Breast epithelium (tissue), 4 donors: ENCODE data around the gene RNF166. TPM values are rescaled to one million over a fixed set of nuclear protein-coding genes. Genes with fewer than 3 reads are reported as not detected.
A peak's percentile ranks its signal among the peaks of the same experiment; 100 is the strongest.

Source experiments
- DNase-seq, 2 donors: peaks; one replicate each; pipeline ENCODE4 v3.0.0-alpha.2; 2019; ENCODE audit warnings: low spot score in 2 of 2
- H3K27ac ChIP-seq, 2 donors: fragments of 200-600 bp; sonication (generic) in 1 of 2; one replicate each; pipeline ENCODE4 v1.5.1; 2016 to 2019; ENCODE audit warnings: mild to moderate bottlenecking in 1 of 2
- H3K27me3 ChIP-seq, 2 donors: fragments of 200-600 bp; sonication (generic) in 1 of 2; one replicate each; pipeline versions ENCODE4 v1.5.1 to v1.6.0; 2017 to 2019; ENCODE audit warnings: control low read depth in 1 of 2, mild to moderate bottlenecking in 1 of 2
- H3K36me3 ChIP-seq: fragments of 200-600 bp; one replicate; pipeline ENCODE4 v1.5.1; 2019
- H3K4me1 ChIP-seq, 2 donors: fragments of 200-600 bp; sonication (generic); one replicate each; pipeline ENCODE4 v1.5.1; 2016 to 2019; ENCODE audit warnings: control low read depth in 1 of 2
- H3K4me3 ChIP-seq, 3 donors: fragments of 200-600 bp; sonication (generic); 1 replicate in 2 of 3; 2 replicates in 1 of 3; pipeline ENCODE4 v1.5.1; 2016 to 2019; ENCODE audit warnings: mild to moderate bottlenecking in 3 of 3, moderate library complexity in 2 of 3
- H3K9me3 ChIP-seq, 2 donors: fragments of 200-600 bp; sonication (generic) in 1 of 2; one replicate each; pipeline ENCODE4 v1.5.1; 2016 to 2019; ENCODE audit warnings: control low read depth in 1 of 2
- POLR2A ChIP-seq: fragments of 450-650 bp; IDR thresholded peaks from one replicate; pipeline ENCODE4 v1.6.1; 2016; ENCODE audit warnings: antibody characterized with exemption, mild to moderate bottlenecking, moderate library complexity
- POLR2AphosphoS5 ChIP-seq, 3 donors: sonication (generic); formaldehyde crosslinking; IDR thresholded peaks; one replicate each; pipeline ENCODE4 v1.6.1; 2017; ENCODE audit warnings: antibody characterized with exemption in 3 of 3
- intact Hi-C: fragments of 100-400 bp; cut with DNase I; formaldehyde crosslinking; loops from one replicate; pipeline ENCODE4 v1.15.1; 2023; ENCODE audit warnings: low total_unique reads
- total RNA-seq, 3 donors: library from RNA; depleted of rRNA; stranded (reverse); fragments of >200 nt; gene quantifications; one replicate each; pipeline ENCODE4 v1.1.0, GENCODE V29; 2016
- TF ChIP-seq, protein P1 (sequence below), 3 donors: fragments of 450-650 bp; IDR thresholded peaks; one replicate each; pipeline ENCODE4 v1.5.1; 2016 to 2017; ENCODE audit warnings: antibody characterized with exemption in 3 of 3, mild to moderate bottlenecking in 3 of 3, moderate library complexity in 3 of 3

The RNF166 gene, protein sequence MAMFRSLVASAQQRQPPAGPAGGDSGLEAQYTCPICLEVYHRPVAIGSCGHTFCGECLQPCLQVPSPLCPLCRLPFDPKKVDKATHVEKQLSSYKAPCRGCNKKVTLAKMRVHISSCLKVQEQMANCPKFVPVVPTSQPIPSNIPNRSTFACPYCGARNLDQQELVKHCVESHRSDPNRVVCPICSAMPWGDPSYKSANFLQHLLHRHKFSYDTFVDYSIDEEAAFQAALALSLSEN
- total RNA-seq: 10 to 100 TPM; 19.2 to 22.0 (median 21.9) TPM

GRCh38 chr16:88706229-88706964 is at the start of gene RNF166, which contains the start of gene CTU2:
TSS of gene RNF166 (minus strand) at chr16:88706408. CDS start at chr16:88706325, 83 bp downstream.
TSS of gene CTU2 (plus strand) at chr16:88706503. CDS start at chr16:88706531, 28 bp downstream.
- Histone ChIP-seq H3K36me3 (no peaks in the 10 kb centered on the region), H3K27me3 (no peaks in the 10 kb centered on the region), H3K9me3 (no peaks in the 10 kb centered on the region), H3K4me1 (peaks cover 13 to 14% of the 10 kb centered on the region in 2 donors), H3K4me3 (peak within 1 kb of the TSS; percentile 91 to 99 (median 99)), H3K27ac (peak within 1 kb of the TSS; percentile 86 to 87)
- intact Hi-C loops: loop anchor here (10.0 kb wide), 1 partner anchor 708 kb away; no protein-coding TSS in a partner anchor
- TF ChIP-seq, protein P1, sequence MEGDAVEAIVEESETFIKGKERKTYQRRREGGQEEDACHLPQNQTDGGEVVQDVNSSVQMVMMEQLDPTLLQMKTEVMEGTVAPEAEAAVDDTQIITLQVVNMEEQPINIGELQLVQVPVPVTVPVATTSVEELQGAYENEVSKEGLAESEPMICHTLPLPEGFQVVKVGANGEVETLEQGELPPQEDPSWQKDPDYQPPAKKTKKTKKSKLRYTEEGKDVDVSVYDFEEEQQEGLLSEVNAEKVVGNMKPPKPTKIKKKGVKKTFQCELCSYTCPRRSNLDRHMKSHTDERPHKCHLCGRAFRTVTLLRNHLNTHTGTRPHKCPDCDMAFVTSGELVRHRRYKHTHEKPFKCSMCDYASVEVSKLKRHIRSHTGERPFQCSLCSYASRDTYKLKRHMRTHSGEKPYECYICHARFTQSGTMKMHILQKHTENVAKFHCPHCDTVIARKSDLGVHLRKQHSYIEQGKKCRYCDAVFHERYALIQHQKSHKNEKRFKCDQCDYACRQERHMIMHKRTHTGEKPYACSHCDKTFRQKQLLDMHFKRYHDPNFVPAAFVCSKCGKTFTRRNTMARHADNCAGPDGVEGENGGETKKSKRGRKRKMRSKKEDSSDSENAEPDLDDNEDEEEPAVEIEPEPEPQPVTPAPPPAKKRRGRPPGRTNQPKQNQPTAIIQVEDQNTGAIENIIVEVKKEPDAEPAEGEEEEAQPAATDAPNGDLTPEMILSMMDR (IDR thresholded peaks at IDR 0.05): no peak
- TF ChIP-seq POLR2A (no peak), POLR2AphosphoS5 (IDR thresholded peaks at IDR 0.05) (peak; percentile 66 to 84 (median 80))
- peak; percentile 84 to 87 for DNase-seq

DNA sequence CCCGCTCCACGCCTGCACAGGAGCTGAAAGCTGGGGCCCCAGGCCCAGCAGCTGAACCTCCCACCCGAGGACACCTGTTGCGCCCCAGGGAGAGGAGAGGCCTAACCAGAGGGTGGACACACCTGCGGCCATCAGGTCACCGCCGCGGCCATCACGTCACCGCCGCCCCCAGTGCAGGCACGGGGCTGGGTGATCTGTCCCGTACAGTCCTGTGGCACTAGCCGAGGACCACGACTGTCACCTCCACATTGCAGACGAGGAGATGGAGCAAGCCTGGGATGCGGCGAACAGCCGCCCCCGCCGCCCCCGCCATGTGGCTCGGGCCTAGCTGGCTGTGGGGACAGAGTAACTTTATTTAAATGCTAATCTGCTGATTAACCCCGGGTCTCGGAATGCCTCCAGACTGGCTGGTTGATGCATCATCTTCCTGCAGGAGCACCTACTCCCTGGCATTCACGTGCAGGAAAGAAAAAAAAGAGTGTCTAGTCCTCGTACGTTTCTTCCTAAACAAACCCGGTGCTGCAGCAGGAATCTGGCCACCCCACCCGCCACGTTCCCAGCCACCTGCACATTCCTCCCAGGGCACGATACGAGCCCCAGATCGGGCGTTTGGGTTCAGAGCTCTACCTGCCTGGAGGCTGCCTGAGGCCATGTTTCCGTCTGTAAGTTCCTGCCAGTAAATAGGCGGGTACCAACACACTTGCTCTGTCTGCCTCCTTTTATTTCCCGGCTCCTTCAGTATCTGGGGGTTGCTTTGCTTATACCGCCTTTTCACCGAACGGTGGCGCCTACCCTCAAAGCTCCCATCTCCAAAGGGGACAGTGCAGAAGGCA is 48.9 kb upstream of the RNF166 start:
- no peak for DNase-seq
- H3K27me3 ChIP-seq: no peaks in the 10 kb centered on the region
- peak overlapping the region; percentile 59 to 66 for H3K27ac ChIP-seq
- H3K4me3 ChIP-seq: no peak overlapping the region
- peaks cover 10% of the 10 kb centered on the region in 2 donors for H3K4me1 ChIP-seq
- no peaks in the 10 kb centered on the region for H3K9me3 ChIP-seq
- no peaks in the 10 kb centered on the region for H3K36me3 ChIP-seq
- intact Hi-C loops: no loop called here
- TF ChIP-seq, protein P1 (IDR thresholded peaks at IDR 0.05): no peak
- TF ChIP-seq POLR2AphosphoS5 (IDR thresholded peaks at IDR 0.05) (no peak), POLR2A (no peak)

DNA sequence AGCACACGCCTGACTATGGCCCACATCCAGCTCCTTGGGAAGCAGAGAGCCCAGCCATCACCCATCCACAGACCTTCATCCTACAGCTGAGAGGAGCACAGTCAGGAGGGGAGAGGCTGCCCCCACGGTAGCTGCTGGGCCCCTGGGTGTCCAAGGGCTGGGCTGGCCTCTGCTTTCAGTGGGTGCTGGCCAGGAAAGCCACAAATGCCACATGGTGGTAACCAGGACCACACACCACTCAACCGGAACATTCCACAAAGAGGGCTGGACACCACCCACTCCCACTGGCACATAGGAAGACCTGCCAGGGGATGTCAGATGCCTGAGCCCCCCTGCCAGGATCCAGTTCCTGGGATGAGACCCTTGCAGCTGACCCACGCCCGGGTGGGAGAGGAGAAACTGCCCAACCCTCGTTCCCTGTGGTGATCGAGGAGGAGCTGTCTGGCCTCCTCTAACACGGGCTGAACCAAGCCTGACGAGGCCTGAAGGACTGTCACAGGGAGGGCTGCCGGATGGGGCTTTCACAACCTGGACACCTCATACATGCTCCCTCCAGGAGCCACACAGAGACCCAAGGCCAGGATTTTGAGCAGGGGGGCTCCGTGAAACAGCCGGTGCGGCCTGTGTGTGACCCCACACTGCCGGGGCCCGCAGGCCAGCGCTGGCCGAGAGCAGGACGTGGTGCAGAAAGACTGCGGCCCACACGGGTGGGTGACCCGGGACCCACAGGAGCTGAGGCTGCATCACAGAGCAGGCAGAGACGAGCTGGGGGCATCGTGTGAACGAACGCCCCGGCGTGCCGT is 48.1 kb upstream of the RNF166 start:
- H3K9me3 ChIP-seq: no peaks in the 10 kb centered on the region
- DNase-seq: no peak
- H3K36me3 ChIP-seq: no peaks in the 10 kb centered on the region
- TF ChIP-seq, protein P1 (IDR thresholded peaks at IDR 0.05): no peak
- TF ChIP-seq POLR2A (no peak), POLR2AphosphoS5 (IDR thresholded peaks at IDR 0.05) (no peak)
- no peaks in the 10 kb centered on the region for H3K27me3 ChIP-seq
- intact Hi-C loops: no loop called here
- no peak overlapping the region for H3K4me3 ChIP-seq
- peak overlapping the region; percentile 21 to 43 for H3K27ac ChIP-seq
- H3K4me1 ChIP-seq: peaks cover 3 to 6% of the 10 kb centered on the region in 2 donors

DNA sequence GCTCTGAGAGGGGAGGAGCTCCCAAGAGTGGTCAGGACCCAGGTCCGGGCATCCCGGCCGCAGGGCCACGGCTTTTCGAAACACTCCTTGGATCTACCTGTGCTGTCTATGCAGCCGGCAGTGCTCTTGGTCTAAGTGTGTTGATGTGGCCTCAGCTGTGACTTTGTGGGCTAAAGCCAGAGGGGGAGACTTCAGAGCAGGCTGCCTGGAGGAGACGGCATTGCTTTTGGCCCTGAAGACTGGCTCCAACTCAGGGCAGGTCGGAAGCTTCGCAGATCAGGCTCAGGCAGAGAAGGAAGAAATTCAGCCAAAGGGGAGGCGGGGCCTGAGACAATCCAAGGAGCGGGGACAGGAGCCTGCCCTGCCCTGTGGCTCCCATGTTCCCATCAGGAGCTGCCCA is 47.4 kb upstream of the RNF166 start:
- Histone ChIP-seq H3K27ac (peak overlapping the region in 1 of 2 donors; percentile 21), H3K27me3 (no peaks in the 10 kb centered on the region), H3K4me3 (no peak overlapping the region), H3K4me1 (peaks cover 3 to 6% of the 10 kb centered on the region in 2 donors), H3K9me3 (no peaks in the 10 kb centered on the region), H3K36me3 (no peaks in the 10 kb centered on the region)
- TF ChIP-seq, protein P1 (IDR thresholded peaks at IDR 0.05): no peak
- TF ChIP-seq POLR2AphosphoS5 (IDR thresholded peaks at IDR 0.05) (no peak), POLR2A (no peak)
- DNase-seq: no peak
- intact Hi-C loops: no loop called here
